ENCODE results near the gene CPSF3.
"Not testable (repeated sequence)": the region's sequence is repeated elsewhere in the genome, so short reads cannot be mapped to it uniquely, and the experiment has no call there.

CPSF3 gene

DNA sequence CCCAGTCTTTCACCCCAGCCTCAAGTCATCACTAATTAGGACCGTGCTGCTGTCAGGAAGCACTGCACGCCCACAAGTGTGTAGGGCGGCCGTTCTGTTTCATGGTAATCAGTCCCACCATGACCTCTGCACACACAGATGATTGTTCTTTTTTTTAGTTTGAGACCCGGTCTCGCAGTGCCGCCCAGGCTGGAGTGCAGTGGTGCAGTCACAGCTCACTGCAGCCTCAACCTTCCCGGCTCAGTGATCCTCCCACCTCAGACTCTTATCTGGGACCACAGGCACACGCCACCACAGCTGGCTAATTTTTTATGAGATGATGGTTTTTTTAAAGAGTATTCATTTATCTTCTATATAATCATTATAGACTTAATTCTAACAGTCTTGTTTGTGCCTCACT lies 49.1 kb downstream of the CPSF3 start:
- DNase-seq: no peak

DNA sequence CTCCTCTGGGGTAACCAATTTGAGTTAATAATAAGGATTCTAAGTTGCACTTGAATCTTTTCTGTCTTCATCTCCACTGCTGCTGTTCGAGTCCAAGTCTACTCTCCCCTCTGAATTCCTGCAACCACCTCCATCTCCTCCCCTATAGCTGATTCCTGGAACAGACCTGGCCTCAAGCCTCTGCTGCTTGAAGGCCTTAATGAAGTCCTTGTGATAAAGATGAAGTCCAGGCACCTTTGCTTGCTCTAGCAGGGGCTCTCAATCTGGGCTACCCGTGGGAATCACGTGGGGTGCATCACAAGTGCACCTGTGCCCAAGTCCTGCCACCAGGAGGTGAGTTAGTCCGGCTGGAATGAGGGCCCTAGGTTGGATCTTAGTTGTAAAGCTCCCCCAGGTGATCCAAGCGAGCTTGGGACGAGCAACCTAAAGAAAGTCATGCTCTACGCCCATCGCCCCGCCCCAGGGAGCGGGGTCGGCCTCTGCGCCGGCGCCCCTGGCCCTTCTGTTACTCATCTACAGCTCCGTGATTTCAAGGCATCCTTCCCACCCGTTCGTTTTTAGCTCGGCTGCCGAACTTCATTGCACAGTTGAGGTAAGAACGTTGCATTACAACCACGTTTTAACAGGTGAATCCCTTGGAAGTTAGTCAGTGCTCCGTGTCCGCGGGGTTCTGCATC lies 50.0 kb downstream of the CPSF3 start:
- DNase-seq: no peak

DNA sequence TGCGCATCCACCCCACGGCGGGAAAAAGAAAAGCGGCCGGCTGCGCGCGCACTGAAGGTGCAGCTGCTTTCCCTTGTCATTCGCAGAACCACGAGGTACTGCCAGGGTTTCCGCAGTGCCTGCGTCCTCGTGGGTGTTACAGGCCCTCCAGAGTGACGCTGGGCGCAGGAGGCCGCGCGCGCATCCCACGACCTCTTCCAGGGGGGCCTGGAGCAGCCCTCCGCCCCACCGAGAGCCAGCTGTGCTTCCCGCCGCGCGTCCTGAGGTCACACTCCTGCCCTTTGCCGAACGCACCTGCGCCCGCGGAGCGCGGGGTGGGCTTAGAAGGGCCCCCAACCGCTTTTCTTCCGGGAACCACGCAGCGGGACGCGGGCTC lies 50.5 kb downstream of the CPSF3 start:
- no peak for DNase-seq

DNA sequence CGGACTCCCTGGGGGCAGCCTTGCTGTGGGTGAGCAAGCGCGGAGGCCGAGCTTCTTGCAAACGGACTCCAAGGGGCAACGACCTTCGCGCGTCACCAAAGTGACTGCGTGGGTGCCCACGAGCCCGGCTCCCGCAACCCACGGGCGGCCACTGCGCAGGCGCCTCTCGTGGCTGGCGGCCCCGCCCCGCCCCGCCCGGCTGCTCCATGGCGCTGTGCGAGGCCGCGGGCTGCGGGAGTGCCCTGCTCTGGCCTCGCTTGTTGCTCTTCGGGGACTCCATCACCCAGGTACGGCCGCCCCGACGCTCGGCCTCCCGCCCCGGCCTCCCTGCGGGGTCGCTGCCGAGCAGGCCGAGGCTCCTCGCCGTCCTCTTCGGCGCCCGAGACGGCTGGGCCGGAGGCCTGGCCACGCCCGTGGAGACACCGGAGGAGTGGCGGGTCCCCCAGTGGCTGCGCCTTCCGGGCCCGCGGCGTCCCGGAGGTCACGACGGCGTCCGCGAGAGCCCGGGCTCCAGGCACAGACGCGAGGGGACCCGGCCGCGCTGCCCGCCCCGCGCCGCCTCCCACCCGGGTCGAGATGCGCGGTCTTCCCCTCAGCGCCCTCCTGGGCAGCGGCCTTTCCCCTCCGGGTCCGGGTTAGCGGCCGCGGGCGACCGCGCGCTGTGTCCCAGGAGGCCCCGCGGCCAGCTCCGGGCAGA lies 51.1 kb downstream of the CPSF3 start, which contains the start of gene IAH1:
Gene IAH1, plus strand, starts transcription at position 191 of the 697 bp plus-strand sequence. Its CDS starts 16 bp downstream, at position 207.
- peak; percentile 69 for DNase-seq

DNA sequence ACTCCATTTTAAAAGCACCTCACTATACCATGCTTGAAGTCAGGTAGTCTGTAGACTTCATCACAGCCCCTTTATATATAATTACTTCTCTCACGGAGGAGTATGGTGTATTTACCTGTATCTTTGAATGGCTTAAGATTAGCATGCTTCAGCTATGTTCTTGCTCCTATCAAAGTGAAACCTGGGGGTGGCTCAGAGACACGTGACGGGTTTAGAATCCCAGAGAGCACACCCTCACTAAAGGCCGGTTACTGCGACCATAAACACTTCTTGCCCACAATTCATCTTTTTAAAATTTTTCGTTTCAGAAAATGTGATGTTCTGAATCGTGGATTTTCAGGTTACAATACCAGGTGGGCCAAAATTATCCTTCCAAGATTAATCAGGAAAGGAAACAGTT lies 54.5 kb downstream of the CPSF3 start:
- DNase-seq: no peak

DNA sequence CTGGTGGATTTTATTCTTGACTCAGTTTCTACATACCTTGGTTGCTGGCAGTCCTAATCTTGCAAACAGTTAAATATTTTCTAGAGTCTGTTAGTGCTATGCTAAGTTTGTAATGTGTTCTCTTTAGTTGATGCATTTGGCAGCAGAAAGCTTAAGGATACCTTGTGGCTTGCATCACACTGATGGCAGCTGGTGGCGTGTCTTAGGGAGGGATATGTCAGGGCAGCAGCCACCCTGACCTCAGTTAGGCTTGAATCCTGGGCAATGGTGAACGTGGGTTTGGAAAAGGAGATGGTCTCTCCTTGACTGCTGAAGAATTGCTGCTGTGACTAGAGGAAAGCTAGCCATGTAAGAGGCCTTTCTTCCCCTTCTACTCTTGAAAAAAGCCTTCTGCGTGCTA lies 55.1 kb downstream of the CPSF3 start:
- no peak for DNase-seq

DNA sequence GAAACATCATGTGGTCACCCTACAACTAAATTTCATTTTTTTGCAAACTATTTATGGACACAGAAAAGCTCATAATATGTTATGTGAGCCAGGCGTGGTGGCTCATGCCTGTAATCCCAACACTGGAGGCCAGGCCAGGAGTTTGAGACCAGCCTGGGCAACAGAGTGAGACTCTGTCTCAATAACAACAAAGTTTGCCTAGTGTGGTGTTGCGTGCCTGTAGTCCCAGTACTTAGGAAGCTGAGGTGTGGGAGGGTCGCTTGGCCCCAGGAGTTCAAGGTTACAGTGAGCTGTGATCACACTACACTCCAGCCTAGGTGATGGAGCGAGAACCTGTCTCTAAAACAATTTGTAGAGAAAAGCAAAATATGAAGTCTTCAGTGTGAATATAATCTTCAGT lies 56.7 kb downstream of the CPSF3 start:
- DNase-seq: no peak

DNA sequence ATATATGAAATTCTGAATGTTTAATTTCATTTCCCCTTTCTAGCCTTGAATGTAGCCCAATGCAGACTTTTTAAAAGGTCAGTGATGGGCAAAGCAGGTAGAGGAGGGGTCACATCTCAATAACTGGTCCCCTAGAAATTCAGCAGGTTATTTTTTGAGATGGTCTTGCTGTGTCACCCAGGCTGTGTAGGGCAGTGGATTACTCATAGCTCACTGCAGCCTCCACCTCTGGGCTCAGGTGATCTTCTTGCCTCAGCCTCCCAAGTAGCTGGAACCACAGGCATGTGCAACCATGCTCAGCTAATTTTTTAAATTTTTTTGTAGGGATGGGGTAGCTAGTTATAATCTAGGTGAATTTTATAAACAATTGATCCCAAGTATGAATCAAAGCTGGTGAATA lies 59.7 kb downstream of the CPSF3 start:
- DNase-seq: no peak

DNA sequence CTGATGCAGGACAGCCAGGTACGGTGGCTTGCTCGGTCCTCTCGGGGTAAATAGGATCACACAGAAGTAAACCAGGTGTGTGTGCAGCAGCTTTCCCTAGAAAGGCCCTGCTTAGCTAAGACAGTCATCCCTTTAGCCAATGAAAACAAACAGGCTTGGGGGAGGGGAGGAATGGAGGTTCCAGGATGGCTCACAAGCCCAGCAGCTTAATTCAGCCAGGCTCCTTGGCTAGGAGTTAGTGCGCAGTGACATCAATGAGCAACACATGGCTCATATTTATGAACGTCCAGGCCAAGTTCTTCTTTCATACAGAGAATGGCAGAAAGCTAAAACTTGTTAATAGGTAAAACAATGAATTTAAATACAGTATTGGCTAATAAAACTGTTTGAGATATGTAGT lies 61.1 kb downstream of the CPSF3 start:
- DNase-seq: no peak

DNA sequence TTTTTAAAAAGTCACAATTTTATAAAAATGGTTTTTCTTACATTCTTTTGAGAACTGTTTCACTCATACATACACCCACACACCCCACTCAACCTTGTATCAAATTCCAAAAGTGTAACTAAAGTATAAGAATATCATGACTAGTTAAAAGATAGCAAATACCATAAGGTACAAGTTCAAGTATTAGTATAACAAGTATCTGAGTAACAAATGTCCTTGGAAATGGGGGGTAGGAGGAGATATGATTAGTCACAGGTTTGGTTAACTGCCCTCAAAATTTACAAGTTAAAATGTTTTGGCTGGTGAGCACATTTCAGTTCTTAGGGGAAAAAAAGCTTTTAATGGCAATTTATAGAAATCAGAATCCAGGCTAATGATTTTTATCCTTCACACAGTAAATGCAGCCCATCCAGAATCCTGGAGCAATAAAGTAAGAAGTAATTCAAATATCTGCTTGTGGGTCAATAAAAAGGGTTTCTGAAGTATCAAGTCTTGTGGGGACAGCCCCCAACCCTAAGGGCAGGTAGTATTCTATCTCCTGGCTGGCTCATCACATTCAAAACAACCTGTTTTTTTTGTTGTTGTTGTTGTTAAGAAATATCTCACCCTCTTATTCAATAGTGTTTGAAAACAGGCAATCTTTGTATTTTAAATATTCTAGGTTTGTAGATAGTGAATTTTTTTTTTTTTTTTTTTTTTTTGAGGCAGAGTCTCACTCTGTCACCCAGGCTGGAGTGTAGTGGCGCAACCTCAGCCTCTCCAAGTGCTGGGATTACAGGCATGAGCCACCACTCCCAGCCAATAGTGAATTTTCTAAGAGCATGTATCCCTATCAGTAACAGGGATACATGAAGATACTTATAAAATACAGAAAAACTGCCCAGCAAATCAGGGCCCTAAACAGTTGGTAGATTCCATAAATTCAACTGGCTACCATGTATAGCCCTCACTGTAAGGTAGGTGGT lies 65.4 kb downstream of the CPSF3 start:
- DNase-seq: no peak

DNA sequence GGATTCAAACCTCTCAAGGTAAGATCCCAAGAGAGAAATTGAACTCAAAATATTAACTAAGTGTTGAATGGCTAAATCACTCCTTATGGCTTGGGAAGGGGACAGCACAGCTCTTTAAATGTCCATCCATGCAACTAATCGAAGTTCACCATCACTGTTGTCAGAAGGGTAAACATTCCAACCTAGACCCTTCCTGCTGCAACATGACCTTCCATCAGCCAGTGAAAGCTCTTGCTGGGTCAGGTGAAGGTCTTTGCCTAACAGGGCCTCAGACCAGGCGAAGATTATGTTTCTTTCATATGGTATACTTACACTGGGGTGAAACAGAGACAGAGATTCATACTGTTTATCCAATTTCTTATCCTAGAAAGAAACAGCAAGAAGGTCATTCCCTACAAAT lies 67.3 kb downstream of the CPSF3 start:
- DNase-seq: no peak

DNA sequence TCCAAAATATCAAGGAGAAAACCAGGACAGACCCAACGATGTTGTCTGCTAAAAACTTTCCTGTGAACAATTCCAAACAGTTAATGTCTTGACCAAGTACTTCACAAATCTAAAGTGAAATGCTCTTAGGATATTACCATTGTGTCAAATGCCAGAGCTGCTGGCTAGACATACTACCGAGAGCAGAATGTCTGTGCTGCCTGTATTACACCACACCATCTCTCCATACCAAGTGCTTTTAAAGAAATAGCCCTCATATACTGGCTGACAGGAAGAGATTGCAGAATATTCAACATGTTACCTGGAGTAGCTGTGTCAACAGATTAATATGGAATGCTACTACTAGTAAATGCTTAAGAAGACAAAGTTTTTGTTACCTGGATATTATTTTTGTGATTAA lies 69.5 kb downstream of the CPSF3 start:
- DNase-seq: no peak

DNA sequence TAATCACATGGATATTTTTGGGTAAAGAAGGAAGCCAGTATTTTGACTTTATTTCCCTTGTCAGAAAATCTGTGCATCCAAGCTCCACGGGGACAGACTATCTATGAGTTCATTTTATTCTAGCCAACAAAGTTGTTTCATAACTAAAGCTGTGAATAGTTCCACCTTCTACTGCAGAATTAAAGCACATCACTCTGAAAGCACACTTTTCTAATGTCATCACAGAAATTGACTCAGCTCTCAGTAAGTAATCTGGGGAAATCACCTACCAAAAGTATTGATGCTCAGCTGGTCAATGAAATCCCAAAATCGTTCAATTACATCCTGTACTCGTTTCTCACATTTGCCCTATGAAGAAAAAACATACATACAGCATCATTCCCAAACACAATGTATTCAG lies 70.0 kb downstream of the CPSF3 start:
- DNase-seq: no peak

DNA sequence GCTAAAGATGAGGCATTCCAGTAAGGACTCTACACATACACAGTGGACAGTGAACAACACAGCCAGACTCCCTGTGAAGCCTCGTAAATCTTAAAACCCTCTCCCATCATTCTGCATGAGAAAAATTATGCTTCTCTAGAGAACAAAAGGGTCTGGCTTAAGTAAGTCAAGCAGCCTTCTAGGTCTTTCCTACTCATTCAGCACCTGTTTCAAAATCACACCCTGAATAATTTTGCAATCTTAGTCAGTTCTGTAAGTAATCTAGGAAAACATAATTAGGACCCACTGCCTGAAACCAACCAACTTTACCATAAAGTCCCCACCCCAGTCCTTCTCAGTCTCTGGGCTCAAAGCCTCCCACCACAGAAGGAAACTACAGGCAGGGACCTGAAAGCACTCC lies 70.6 kb downstream of the CPSF3 start:
- DNase-seq: no peak

DNA sequence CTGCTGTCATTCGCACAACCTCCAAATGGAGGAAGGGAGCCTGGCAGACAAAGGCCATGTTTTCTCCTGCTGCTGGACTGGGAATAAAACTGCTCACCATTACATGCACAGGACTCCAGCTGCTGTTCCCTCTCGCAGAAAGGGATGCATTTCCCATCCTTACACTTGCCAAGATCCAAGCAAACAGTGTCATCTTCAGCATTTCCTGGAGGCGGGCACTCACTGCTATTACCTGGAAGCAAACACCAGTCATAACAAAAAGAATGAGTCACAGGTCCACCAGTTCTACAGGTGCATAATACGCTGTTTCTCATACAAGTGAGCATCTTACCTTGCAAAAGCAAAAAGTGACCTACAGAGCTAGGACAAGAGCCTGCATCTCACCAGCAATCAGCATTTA lies 73.6 kb downstream of the CPSF3 start:
- DNase-seq: no peak

DNA sequence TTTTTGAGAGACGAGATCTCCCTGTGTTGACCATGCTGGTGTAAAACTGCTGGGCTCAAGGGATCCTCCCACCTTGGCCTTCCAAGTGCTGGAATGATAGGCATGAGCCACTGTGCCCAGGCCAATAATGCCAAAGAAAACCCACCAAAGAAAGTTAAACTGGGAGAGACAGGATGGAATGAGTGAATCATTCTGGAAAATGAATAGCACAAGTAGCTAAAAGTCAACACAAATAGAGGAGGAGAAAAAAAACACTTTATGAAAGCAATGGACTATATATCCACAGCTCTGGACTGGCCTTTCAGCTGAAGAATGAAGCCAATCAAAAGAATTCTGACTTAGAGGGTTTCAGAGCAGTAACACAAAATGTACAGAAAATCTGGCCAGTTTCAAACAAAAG lies 74.8 kb downstream of the CPSF3 start:
- no peak for DNase-seq

DNA sequence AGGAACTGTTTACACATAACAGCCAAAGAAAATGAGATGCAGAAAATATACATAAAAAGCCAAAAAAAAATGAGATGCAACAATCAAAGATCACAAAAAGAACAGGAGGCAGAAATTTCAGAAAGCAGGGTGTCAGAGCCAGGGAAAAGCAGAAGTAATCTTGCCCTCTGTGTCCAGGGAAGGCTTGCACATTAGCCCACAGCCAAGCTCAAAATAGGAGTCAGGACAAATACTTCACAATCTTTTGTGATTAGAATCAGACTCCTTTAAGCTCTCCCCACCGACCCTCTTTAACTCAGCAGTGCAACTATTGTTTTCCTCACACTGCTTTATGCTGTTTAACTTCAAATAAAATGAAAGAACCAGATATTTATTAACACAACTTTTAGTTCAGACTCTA lies 85.5 kb downstream of the CPSF3 start:
- no peak for DNase-seq

DNA sequence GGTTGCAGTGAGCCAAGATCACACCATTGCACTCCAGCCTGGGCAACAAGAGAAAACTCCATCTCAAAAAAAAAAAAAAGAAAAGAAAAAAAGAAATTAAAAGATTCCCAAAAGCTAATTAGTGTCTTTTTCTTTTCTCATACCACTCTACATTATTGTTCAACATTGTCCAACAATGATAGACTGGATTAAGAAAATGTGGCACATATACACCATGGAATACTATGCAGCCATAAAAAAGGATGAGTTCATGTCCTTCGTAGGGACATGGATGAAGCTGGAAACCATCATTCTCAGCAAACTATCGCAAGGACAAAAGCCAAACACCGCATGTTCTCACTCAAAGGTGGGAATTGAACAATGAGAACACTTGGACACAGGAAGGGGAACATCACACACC lies 90.5 kb downstream of the CPSF3 start:
- DNase-seq: not testable (repeated sequence)

DNA sequence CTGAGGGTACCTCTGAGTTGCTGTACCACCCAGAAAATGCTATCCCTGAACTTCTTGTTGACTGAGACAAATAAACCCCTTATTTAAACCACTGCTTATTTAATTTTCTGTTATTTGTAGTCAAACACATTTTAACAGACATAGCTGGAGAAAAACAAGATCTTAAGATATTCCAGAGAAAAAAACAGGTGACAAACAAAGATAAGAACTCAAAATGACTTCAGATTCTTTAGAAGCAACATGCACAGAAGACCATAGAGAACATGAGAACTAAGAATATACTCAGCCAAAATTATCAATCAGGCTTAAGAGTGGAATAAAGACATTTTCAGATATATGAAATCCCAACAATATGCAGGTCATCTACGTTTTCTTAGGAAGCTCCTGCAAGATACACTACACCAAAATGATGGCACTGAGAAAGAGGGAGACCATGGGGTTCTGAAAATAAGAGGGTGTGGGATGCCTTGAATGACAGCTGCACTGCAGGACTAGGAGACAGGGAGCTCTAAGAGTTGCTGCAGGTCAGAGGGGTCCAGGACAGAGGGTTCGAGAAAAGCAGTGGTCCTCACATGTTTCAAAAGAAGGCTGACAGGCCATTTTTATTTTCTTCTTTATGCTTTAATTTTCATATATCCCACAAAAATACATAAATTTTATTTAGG lies 93.8 kb downstream of the CPSF3 start:
- DNase-seq: no peak

DNA sequence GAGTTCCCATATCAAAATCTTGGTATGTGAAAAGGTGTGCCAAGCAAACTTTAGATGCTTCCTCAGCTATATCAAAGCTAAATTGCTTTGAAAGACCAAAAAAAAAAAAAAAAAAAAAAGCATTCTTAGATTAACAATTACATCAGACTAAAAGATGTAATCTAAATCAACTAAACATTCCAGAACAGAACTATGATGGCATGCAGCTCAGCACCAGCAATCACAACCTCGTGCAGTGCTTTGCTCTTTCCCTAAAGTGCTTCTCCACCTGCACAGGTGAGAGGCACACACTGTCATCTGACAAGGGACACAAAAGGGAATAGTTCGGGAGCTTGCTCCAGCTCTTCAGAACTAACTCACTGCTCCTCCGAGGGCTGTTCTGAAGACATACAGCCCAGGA lies 94.7 kb downstream of the CPSF3 start:
- DNase-seq: no peak

DNA sequence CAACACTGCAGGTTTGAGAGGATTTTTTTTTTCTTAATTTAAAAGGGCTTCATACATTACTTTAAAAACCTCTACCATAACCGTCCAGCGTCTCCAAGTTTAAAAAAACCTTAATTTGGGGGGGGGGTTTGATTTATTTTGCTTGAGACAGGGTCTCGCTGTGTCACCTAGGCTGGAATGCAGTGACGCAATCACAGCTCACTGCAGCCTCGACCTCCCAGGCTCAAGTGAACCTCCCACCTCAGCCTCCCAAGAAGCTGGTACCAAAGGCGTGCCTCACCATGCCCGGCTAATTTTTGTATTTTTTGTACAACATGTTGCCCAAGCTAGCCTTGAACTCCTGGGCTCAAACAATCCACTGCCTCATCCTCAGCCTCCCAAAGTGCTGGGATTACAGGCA lies 95.3 kb downstream of the CPSF3 start:
- no peak for DNase-seq

DNA sequence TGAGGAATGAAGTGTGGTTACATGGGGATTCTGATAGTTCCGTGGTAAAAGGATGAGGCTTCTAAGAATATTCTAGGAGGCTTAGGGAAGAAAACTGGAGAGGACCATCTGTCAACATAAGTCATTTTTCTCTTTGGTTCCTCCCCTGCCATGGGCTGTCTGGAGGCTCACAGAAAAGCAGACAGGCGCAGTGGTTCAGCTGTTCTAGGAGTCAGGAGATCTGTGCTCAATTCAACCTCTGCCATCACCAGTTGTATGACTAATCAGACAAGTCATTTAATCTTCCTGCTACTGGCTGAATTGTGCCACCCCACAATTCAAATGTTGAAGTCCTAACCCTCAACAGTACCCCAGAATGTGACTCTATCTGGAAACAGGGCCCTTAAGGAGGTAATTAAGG lies 95.8 kb downstream of the CPSF3 start:
- DNase-seq: no peak
